Skeletal muscle cell (primary cell): ENCODE measurements around the gene AIFM1.
"Not testable (repeated sequence)": the region's sequence is repeated elsewhere in the genome, so short reads cannot be mapped to it uniquely, and the experiment has no call there.

Experiments
- DNase-seq: peaks from one replicate; pipeline ENCODE4 v3.0.0-alpha.2; 2010; ENCODE audit warnings: low read depth
- H3K4me3 ChIP-seq: 2 replicates; pipeline ENCODE4 v1.5.1; 2011; ENCODE audit warnings: low read depth, mild to moderate bottlenecking, control low read depth, low read length, moderate library complexity

The AIFM1 gene

GRCh38 chrX:130125091-130125874, 40.4 kb downstream of the AIFM1 start:
- no peak for DNase-seq
- no peak overlapping the region for H3K4me3 ChIP-seq

- DNase-seq: no peak
- no peak overlapping the region for H3K4me3 ChIP-seq
Observed at GRCh38 chrX:130124577-130124976, 41.1 kb downstream of the AIFM1 start.

- no peak overlapping the region for H3K4me3 ChIP-seq
- no peak for DNase-seq
Observed at GRCh38 chrX:130121505-130121800, 44.2 kb downstream of the AIFM1 start.

GRCh38 chrX:130120746-130121504, 44.7 kb downstream of the AIFM1 start:
- peak; percentile 41 for DNase-seq
- peak overlapping the region; percentile 39 for H3K4me3 ChIP-seq

GRCh38 chrX:130120321-130120731, 45.3 kb downstream of the AIFM1 start:
- no peak for DNase-seq
- H3K4me3 ChIP-seq: peak overlapping the region; percentile 39

- DNase-seq: no peak
- peak overlapping the region; percentile 18 for H3K4me3 ChIP-seq
Observed at GRCh38 chrX:130119312-130119898, 46.2 kb downstream of the AIFM1 start.

- peak overlapping the region; percentile 18 for H3K4me3 ChIP-seq
- DNase-seq: peak; percentile 65
Observed at GRCh38 chrX:130118441-130119311, 47.0 kb downstream of the AIFM1 start.

GRCh38 chrX:130117166-130117565, 48.5 kb downstream of the AIFM1 start:
- no peak for DNase-seq
- no peak overlapping the region for H3K4me3 ChIP-seq

- DNase-seq, H3K4me3 ChIP-seq: not testable (repeated sequence)
Observed at GRCh38 chrX:130115119-130115885, 50.3 kb downstream of the AIFM1 start.

- DNase-seq: no peak
- no peak overlapping the region for H3K4me3 ChIP-seq
Observed at GRCh38 chrX:130114141-130114588, 51.5 kb downstream of the AIFM1 start.

GRCh38 chrX:130111220-130112154, 54.2 kb downstream of the AIFM1 start:
- no peak for DNase-seq
- H3K4me3 ChIP-seq: peak overlapping the region; percentile 31

- DNase-seq: no peak
- peak within 1 kb of the TSS; percentile 60 for H3K4me3 ChIP-seq
Observed at GRCh38 chrX:130110379-130111219, 55.0 kb downstream of the AIFM1 start, which contains the start of gene ELF4. Gene ELF4 (minus strand): TSS chrX:130110497. CDS start chrX:130081330, 29,167 bp downstream.

- DNase-seq: no peak
- peak overlapping the region; percentile 60 for H3K4me3 ChIP-seq
Observed at GRCh38 chrX:130109429-130110378, 55.9 kb downstream of the AIFM1 start.

GRCh38 chrX:130108647-130109428, 56.8 kb downstream of the AIFM1 start:
- peak overlapping the region; percentile 60 for H3K4me3 ChIP-seq
- no peak for DNase-seq

- DNase-seq: no peak
- no peak overlapping the region for H3K4me3 ChIP-seq
Observed at GRCh38 chrX:130106071-130106470, 59.6 kb downstream of the AIFM1 start.
